GM21723 (cell line): ENCODE data around the gene S100P.

Experiments
- ATAC-seq: cut with Tn5 transposase; IDR thresholded peaks from one replicate; pipeline ENCODE4 v1.9.1; 2021; ENCODE audit warnings: mild to moderate bottlenecking, moderate library complexity; ENCODE audit not compliant: unreplicated experiment

The S100P gene

DNA sequence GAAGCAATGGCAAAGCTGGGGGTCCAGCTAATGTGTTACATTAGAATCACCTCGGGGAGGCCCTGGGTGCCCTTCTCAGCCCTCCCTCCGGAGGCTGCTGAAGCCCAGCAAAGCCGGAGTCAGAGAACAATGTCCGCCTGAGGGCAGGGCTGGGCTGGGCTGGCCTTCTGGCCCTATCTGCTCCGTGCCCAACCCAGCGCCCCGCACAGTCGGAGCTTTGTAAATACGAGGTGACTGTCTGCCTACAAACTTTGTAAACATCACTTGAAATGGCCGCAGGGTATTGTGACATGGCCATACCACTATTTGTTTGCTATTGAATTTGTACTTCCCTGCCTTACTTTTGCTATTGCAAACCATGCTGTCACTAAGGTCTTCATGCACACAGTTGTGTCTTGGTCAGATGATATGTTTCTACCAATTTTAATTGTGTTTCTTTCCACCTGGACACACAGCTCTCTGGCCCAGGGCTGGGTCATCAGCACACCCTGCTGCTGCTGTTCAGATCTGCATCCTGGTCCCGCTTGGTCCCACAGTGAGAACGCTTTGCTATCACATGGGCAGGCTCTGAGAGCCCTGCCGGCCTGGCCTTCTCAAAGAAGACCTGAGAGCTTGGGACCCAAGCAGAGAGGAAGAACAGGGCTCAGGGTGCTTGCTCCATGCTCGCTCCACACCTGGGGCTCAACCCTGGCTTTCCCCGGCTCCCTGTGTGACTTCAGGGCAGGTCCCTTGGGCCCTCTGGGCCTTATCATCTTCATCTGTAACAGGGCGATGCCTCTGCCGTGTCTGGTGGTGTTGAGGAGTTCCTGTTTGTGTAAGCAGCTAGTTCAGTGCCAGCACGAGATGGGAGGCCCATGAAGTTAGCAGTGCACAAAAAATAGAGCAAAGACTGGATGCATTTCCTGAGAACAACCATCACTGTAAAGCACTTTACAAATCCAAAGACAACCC is 2.3 kb downstream of the S100P start:
- no peak for ATAC-seq

DNA sequence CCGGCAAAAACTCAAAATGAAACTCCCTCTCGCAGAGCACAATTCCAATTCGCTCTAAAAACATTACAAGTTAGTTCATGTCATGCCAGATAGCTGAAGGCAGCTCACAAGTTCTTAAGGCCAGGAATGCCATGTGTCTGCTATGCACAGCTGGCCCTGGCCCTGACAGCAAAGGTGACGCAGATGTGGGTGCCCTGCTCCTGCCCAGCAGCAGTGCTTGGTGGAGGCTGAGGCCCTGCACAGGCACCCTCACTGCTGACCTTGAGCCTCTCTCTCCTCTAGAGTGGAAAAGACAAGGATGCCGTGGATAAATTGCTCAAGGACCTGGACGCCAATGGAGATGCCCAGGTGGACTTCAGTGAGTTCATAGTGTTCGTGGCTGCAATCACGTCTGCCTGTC is 2.9 kb downstream of the S100P start:
- ATAC-seq = no peak

GRCh38 chr4:6697131-6697530 is 3.5 kb downstream of the S100P start:
- no peak for ATAC-seq

DNA sequence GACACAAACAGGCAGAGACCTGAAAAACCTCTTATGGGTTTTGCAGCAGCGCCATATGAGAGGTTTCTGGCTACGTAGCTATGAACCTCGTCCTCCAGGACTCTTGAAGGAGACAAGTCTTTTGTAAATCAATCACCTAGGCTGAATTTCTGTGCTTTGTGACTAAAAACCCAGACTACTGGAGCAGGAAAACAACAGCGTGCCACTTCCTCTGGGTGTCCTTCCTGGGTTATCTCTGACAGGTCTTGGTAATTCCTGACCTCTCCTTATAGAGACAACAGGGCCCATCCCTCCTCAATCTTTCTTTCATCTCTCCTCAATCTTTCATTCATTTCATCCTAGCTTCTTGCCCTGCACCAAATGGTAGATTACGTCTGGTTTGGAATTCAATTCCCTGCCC is 5.7 kb downstream of the S100P start:
- no peak for ATAC-seq

- ATAC-seq = no peak
Measured at GRCh38 chr4:6699903-6700302, 6.2 kb downstream of the S100P start.

DNA sequence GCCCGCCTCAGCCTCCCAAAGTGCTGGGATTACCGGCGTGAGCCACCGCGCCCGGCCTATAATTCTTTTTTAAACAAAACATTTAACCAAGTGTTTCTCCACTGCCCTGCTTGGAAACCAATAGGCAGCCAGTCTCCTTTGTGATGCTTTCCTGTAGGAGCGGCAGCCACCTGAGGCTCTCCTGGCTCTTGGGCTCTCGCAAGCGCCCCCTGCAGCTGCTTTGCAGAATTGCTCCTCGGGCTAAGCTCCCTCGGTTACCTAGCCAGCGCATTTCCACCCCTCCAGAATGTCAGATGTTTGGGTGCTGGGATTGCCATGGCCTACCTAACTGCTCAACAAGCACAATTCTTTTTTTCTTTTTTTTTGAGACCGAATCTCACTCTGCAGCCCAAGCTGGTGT is 7.7 kb downstream of the S100P start:
- no peak for ATAC-seq

DNA sequence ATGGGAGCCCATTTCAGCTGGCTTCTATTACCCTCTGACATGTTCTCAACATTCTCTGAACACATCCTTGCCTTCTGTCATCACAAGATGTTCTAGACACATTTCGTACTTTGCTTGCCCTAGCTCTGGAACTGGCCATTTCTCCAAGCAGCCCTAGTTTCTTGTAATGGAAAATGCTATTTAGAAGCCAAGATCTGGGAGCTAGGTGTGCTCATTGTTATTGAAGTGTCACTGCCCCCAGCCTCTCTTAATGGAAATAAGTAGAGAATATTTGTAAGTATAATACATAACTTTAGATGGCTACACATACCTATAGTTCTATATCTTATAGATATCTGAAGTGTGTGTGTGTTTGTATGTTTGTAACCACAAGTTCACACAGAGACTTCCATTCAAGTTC is 9.1 kb downstream of the S100P start:
- ATAC-seq = no peak

DNA sequence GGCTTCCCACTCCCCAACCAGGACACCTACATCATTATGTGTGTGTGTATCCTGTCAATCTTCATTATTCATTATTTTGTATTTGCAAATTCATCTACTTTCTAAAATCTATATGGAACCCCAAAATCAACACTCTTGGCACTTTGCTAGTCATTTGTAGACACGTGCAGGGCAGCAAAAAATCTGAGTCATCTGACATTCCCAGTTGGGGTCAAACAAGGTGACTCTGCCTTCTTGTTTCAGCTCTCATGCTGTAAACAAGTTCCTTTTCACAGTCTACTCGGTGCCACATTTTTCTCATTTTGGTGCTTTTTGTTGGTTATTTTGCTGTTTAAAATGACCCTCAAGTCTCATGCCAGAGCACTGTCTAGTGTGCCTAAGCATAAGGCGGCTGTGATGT is 10.1 kb downstream of the S100P start:
- ATAC-seq = no peak

DNA sequence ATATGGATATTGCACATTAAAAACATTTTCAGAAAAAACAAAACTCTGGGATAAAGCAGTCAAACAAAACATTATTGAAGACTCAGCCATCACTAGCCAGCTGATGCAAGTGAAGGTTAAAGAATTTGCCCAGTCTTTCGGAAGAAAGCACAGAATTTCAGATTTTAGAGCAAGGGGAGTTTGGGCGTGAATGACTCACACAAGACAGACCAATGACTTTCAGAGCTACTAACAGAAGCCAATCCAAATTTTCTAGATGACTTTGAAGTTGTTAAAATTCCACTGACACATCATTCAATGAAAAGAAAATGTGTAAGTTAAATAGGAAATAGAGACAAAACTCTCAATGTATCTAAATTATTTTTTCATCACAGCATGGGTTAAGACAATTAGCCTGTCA is 12.0 kb downstream of the S100P start:
- no peak for ATAC-seq

- ATAC-seq = no peak
Measured at GRCh38 chr4:6706173-6706572, 12.5 kb downstream of the S100P start.

- ATAC-seq = peak; percentile 69
Measured at GRCh38 chr4:6709230-6710114, 15.8 kb downstream of the S100P start, which contains the start of gene MRFAP1L1. Gene MRFAP1L1 (minus strand): TSS chr4:6709865. CDS start chr4:6709629, 236 bp downstream.

DNA sequence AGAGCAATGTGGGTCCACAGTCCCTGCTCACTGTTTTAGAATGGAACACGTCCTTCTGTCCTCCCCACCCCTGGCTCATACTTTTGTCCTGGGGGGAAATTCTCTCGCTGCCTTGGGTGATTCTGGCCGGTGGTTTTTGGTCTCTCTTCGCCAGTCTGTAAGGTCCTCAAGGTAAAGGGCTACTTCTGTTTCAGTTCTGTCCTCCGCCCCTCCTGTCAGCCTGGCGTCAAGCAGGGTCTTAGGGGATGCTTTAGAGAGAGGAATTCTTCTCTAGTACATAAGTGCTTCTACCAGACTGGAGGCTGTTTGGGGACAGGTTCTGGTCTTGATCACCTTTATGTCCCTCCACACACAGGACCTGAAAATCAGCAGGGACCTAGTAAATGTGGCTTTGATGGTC is 16.6 kb downstream of the S100P start:
- ATAC-seq = peak; percentile 9

DNA sequence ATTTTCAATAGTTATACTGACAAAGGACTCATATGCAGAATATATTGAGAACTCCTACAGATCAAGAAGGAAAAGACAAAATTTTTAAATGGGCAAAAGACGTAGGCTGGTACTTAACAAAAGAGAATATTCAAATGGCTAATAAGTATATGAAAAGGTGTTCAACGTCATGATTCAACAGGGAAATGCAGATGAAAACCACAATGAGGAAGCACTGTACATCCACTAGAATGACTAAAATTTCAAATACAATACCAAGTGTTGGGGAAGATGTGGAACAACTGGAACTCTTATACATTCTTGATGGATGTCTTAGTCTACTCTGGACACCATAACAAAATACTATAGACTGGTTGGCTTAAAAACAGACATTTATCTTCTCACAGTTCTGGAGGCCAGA is 17.3 kb downstream of the S100P start:
- ATAC-seq = no peak

DNA sequence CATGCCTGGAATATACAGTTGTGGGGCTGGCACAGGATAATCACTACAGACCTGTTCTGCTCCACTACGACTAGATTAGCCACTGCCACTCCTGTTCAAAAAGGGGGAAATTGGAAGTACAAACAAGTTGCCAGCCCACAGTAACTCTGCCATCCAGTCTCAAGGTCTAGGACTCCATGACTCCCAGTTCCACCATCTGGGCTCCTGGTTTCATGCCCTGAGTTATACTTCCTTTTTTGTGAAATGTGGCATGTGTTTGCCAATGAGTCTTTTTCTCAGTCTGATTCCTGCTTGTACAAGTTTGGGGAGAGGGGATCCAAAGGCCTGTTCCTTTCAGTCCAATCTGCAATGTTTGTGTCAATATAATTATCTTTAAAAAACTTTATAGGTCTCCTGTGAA is 21.3 kb downstream of the S100P start:
- no peak for ATAC-seq

DNA sequence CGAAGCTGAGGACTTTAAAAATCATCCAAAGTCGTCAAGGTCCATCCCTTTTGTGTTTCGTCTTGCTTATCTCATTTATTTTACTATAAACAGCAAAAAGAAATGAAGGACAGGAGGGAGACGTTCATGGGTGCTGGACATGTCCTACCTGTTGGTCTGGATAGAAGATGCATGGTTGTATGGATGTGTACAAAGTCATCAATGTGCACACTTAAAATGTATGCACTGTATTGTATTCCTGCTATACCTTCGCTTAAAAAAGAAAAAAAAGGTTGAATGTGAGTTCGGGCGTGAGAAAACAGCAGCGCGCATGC is 22.0 kb downstream of the S100P start:
- peak; percentile 6 for ATAC-seq

- ATAC-seq = peak; percentile 79
Measured at GRCh38 chr4:6716018-6716911, 22.6 kb downstream of the S100P start, which contains the start of gene BLOC1S4. Gene BLOC1S4 (plus strand): TSS chr4:6716174. CDS start chr4:6716210, 36 bp downstream.

- no peak for ATAC-seq
Measured at GRCh38 chr4:6716958-6717655, 23.4 kb downstream of the S100P start.

DNA sequence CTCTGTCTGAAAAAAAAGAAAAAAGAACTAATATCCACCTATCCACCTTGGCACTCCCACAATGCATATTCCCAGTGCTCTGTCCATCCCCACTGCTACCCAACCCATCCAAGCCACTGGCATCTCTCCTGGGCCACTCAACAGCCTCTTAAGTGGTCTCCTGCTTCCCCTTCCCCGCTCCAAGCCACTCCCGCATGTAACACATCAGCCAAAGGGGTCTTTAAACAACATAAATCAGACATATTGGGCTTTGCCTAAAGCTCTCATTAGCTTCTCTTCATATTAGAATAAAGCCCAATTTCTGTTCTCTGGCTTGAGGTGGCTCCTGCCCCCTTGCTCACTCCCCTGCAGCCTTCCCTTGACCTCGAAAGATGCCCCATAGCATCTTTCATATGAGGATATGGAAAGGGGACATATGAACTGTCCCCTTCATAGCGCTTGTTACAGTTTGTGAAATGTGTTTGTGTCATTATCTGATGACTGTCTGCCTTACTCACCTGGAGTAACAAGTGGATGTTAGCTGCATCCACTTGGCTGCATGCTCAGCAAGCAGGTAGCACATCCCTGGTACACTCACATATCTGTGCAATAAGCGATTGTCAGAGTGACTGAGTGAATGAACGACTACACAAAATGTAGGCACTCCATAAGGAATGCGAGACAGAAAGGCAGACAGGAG is 25.4 kb downstream of the S100P start:
- ATAC-seq = no peak

DNA sequence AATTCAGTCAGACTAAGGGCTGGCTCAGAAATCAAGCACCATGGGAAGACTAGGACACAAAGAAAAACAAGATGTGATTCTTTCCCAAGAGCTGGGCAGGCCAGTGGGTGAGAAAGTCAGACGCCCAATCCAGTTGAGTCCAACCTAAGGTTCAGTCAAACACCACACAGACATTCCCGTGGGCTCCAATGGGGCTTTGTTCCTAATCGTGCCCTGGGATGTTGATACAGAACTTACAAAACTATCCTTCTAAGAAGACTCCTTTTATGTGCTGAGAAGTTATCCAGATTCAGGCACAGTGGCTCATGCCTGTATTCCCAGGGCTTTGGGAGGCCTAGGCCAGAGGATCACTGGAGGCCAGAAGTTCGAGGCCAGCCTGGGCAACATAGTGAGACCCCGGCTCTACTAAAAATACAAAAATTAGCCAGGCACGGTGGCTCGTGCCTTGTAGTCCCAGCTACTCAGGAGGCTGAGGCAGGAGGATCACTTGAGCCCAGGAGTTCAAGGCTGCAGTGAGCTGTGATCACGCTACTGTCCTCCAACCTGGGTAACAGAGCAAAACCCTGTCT is 26.0 kb downstream of the S100P start:
- ATAC-seq = no peak
